H9 (cell line): ENCODE results near the gene SPNS3. TPM values are rescaled to one million over a fixed set of nuclear protein-coding genes. Genes with fewer than 3 reads are reported as not detected.

Source experiments
- DNase-seq: peaks from one replicate; pipeline ENCODE4 v3.0.0-alpha.2; 2017
- H2AFZ ChIP-seq: one replicate; pipeline ENCODE4 v1.6.1; 2013; ENCODE audit warnings: mild to moderate bottlenecking, low read length, control low read depth, moderate library complexity
- H2AK5ac ChIP-seq: 2 replicates; pipeline ENCODE4 v1.6.1; 2013; ENCODE audit warnings: low read length, control low read depth, mixed read lengths; ENCODE audit not compliant: insufficient read length
- H2BK120ac ChIP-seq: one replicate; pipeline ENCODE4 v1.6.1; 2013; ENCODE audit warnings: low read depth, mild to moderate bottlenecking, low read length, control low read depth, inconsistent platforms; ENCODE audit not compliant: poor library complexity, severe bottlenecking
- H2BK12ac ChIP-seq: 2 replicates; pipeline ENCODE4 v1.6.1; 2013; ENCODE audit warnings: low read length, control low read depth, mixed read lengths, low read depth; ENCODE audit not compliant: insufficient read length
- H2BK15ac ChIP-seq: 2 replicates; pipeline ENCODE4 v1.6.1; 2013; ENCODE audit warnings: low read depth, low read length, control low read depth
- H2BK20ac ChIP-seq: one replicate; pipeline ENCODE4 v1.6.1; 2013; ENCODE audit warnings: low read depth, mild to moderate bottlenecking, low read length, control low read depth, inconsistent platforms; ENCODE audit not compliant: poor library complexity, severe bottlenecking
- H2BK5ac ChIP-seq: 2 replicates; pipeline ENCODE4 v1.6.1; 2013; ENCODE audit warnings: low read length, control low read depth, mixed read lengths; ENCODE audit not compliant: insufficient read length
- H3K14ac ChIP-seq: 2 replicates; pipeline ENCODE4 v1.6.1; 2013; ENCODE audit warnings: low read length, control low read depth; ENCODE audit not compliant: insufficient read depth
- H3K18ac ChIP-seq: 2 replicates; pipeline ENCODE4 v1.6.1; 2013; ENCODE audit warnings: low read depth, mild to moderate bottlenecking, mixed read lengths, low read length, control low read depth; ENCODE audit not compliant: insufficient read length
- H3K23ac ChIP-seq: 2 replicates; pipeline ENCODE4 v1.6.1; 2013; ENCODE audit warnings: low read length, control low read depth, mixed read lengths, low read depth; ENCODE audit not compliant: insufficient read length
- H3K23me2 ChIP-seq: 2 replicates; pipeline ENCODE4 v1.6.1; 2013; ENCODE audit warnings: low read depth, mild to moderate bottlenecking, mixed read lengths, low read length, control low read depth; ENCODE audit not compliant: insufficient read length, poor library complexity, severe bottlenecking
- H3K27ac ChIP-seq: 2 replicates; pipeline ENCODE4 v1.5.1; 2013; ENCODE audit warnings: low read length, control low read depth, mixed read lengths, low read depth; ENCODE audit not compliant: insufficient read length
- H3K27me3 ChIP-seq: 2 replicates; pipeline ENCODE4 v1.6.1; 2013; ENCODE audit warnings: low read length, control low read depth, inconsistent platforms; ENCODE audit not compliant: insufficient read depth
- H3K4ac ChIP-seq: 2 replicates; pipeline ENCODE4 v1.6.1; 2013; ENCODE audit warnings: low read depth, mild to moderate bottlenecking, control low read depth, inconsistent platforms, low read length, moderate library complexity
- H3K4me1 ChIP-seq: 2 replicates; pipeline ENCODE4 v1.6.1; 2013; ENCODE audit warnings: low read length, control low read depth, inconsistent platforms; ENCODE audit not compliant: insufficient read depth
- H3K4me2 ChIP-seq: 2 replicates; pipeline ENCODE4 v1.6.1; 2013; ENCODE audit warnings: low read length, control low read depth, mixed read lengths; ENCODE audit not compliant: insufficient read length, insufficient read depth
- H3K56ac ChIP-seq: 2 replicates; pipeline ENCODE4 v1.6.1; 2013; ENCODE audit warnings: low read depth, mild to moderate bottlenecking, mixed read lengths, low read length, control low read depth; ENCODE audit not compliant: insufficient read length
- H3K79me1 ChIP-seq: 2 replicates; pipeline ENCODE4 v1.6.1; 2013; ENCODE audit warnings: low read depth, mild to moderate bottlenecking, moderate library complexity, low read length, control low read depth, inconsistent platforms; ENCODE audit not compliant: insufficient read depth, poor library complexity, severe bottlenecking
- H3K79me2 ChIP-seq: 2 replicates; pipeline ENCODE4 v1.6.1; 2013; ENCODE audit warnings: low read length, control low read depth, inconsistent platforms; ENCODE audit not compliant: insufficient read depth
- H3K9ac ChIP-seq: 2 replicates; pipeline ENCODE4 v1.6.1; 2013; ENCODE audit warnings: low read length, control low read depth, mixed read lengths; ENCODE audit not compliant: insufficient read length; ENCODE audit errors: extremely low read depth
- H3K9me3 ChIP-seq: one replicate; pipeline ENCODE4 v1.6.1; 2013; ENCODE audit warnings: low read depth, low read length, inconsistent platforms; ENCODE audit not compliant: control insufficient read depth
- H3T11ph ChIP-seq: one replicate; pipeline ENCODE4 v1.6.1; 2013; ENCODE audit warnings: mild to moderate bottlenecking, low read length, control low read depth, inconsistent platforms
- H4K20me1 ChIP-seq: one replicate; pipeline ENCODE4 v1.6.1; 2013; ENCODE audit not compliant: control insufficient read depth, insufficient read length, insufficient read depth
- H4K5ac ChIP-seq: 2 replicates; pipeline ENCODE4 v1.6.1; 2013; ENCODE audit warnings: low read depth, mild to moderate bottlenecking, mixed read lengths, low read length, control low read depth; ENCODE audit not compliant: insufficient read length
- H4K8ac ChIP-seq: replicated peaks from 2 replicates; pipeline ENCODE4 v1.6.1; 2013; ENCODE audit warnings: low read length, control low read depth, mixed read lengths, low read depth; ENCODE audit not compliant: insufficient read length
- H4K91ac ChIP-seq: 2 replicates; pipeline ENCODE4 v1.6.1; 2013; ENCODE audit warnings: low read depth, mild to moderate bottlenecking, moderate library complexity, mixed read lengths, low read length, control low read depth; ENCODE audit not compliant: insufficient read length
- H3K27ac Mint-ChIP-seq, 3 experiments: 2 replicates in 2 of 3; 3 replicates in 1 of 3; pipeline ENCODE4 v1.8.0; 2020 to 2021; ENCODE audit warnings: mixed read lengths in 3 of 3, mild to moderate bottlenecking in 1 of 3, moderate library complexity in 1 of 3
- H3K27me3 Mint-ChIP-seq: 2 replicates; pipeline ENCODE4 v1.8.0; 2021; ENCODE audit warnings: low read depth, mild to moderate bottlenecking, moderate library complexity, mixed read lengths
- H3K36me3 Mint-ChIP-seq, 3 experiments: 2 replicates in 2 of 3; 3 replicates in 1 of 3; pipeline ENCODE4 v1.8.0; 2020 to 2021; ENCODE audit warnings: low read depth in 3 of 3, mixed read lengths in 3 of 3; ENCODE audit not compliant: insufficient read depth in 1 of 3
- H3K4me1 Mint-ChIP-seq, 2 experiments: 2 replicates each; pipeline ENCODE4 v1.8.0; 2020; ENCODE audit warnings: mixed read lengths in 2 of 2
- H3K4me3 Mint-ChIP-seq, 2 experiments: 2 replicates in 1 of 2; 3 replicates in 1 of 2; pipeline ENCODE4 v1.8.0; 2020 to 2021; ENCODE audit warnings: mild to moderate bottlenecking in 2 of 2, mixed read lengths in 2 of 2, moderate library complexity in 1 of 2
- H3K9me3 Mint-ChIP-seq, 2 experiments: 2 replicates in 1 of 2; 3 replicates in 1 of 2; pipeline ENCODE4 v1.8.0; 2020; ENCODE audit warnings: mild to moderate bottlenecking in 2 of 2, mixed read lengths in 2 of 2, moderate library complexity in 1 of 2
- WGBS: extraction: QIAGEN DNeasy Blood & Tissue Kit; methylation state at CpG from one replicate; pipeline ENCODE4 v1.1.7; 2013; ENCODE audit warnings: missing lambda C conversion rate, low lambda C conversion rate, mixed read lengths; ENCODE audit not compliant: insufficient read length; ENCODE audit errors: extremely low coverage; 5-methylcytosine and 5-hydroxymethylcytosine counted together
- total RNA-seq: library from RNA; stranded (reverse); gene quantifications from 2 replicates; pipeline ENCODE4 v1.2.1, GENCODE V29; 2021
- TF ChIP-seq, protein P1 (sequence below): fragments of 200-600 bp; sonication (generic); conservative IDR thresholded peaks from 3 replicates; pipeline ENCODE4 v1.8.0; 2021; ENCODE audit warnings: antibody characterized with exemption, mild to moderate bottlenecking

Gene SPNS3
- total RNA-seq, 1 experiment from 2014 or later = not detected

DNA sequence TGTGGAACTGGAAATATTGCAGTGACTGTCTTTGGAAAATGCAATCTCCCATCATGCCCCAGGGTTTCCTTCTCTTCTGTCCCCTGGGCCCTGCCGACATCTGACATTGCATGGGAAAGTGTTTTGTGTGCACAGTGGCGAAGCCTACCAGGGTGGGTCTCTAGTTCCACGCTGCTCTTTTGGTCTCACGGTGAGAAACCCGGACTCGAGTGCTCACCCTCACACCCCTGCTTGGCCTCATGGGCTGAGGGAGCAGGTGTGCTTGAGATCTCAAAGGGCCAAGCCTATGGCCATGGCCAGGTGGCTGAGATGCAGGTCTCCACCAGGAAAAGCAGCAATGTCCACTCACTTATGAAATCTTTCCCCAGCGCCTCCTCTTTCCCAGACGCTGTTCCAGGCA lies 32.0 kb downstream of the SPNS3 start:
- Histone ChIP-seq H4K8ac (no peak overlapping the region), H2BK5ac (no peak overlapping the region), H2BK15ac (no peak overlapping the region), H3K4ac (no peak overlapping the region), H4K5ac (no peak overlapping the region), H3T11ph (no peak overlapping the region), H3K79me1 (no peaks in the 10 kb centered on the region), H2AK5ac (no peak overlapping the region), H4K91ac (no peak overlapping the region), H3K14ac (no peak overlapping the region), H3K18ac (no peak overlapping the region), H3K27me3 (no peaks in the 10 kb centered on the region), H3K9ac (no peak overlapping the region), H3K9me3 (no peaks in the 10 kb centered on the region), H2BK12ac (no peak overlapping the region), H3K4me2 (no peak overlapping the region), H3K56ac (no peak overlapping the region), H2BK20ac (no peak overlapping the region), H3K27ac (no peak overlapping the region), H3K23ac (no peak overlapping the region), H3K23me2 (no peaks in the 10 kb centered on the region), H2AFZ (no peak overlapping the region), H3K79me2 (no peaks in the 10 kb centered on the region), H4K20me1 (no peaks in the 10 kb centered on the region), H3K4me1 (no peaks in the 10 kb centered on the region), H2BK120ac (no peak overlapping the region)
- TF ChIP-seq, protein P1, sequence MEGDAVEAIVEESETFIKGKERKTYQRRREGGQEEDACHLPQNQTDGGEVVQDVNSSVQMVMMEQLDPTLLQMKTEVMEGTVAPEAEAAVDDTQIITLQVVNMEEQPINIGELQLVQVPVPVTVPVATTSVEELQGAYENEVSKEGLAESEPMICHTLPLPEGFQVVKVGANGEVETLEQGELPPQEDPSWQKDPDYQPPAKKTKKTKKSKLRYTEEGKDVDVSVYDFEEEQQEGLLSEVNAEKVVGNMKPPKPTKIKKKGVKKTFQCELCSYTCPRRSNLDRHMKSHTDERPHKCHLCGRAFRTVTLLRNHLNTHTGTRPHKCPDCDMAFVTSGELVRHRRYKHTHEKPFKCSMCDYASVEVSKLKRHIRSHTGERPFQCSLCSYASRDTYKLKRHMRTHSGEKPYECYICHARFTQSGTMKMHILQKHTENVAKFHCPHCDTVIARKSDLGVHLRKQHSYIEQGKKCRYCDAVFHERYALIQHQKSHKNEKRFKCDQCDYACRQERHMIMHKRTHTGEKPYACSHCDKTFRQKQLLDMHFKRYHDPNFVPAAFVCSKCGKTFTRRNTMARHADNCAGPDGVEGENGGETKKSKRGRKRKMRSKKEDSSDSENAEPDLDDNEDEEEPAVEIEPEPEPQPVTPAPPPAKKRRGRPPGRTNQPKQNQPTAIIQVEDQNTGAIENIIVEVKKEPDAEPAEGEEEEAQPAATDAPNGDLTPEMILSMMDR = no peak
- Mint-ChIP-seq H3K4me1 (no peaks in the 10 kb centered on the region), H3K36me3 (no peaks in the 10 kb centered on the region), H3K27ac (no peak overlapping the region), H3K9me3 (peaks cover 3 to 6% of the 10 kb centered on the region in 2 experiments; a peak in 3 of 5 replicates), H3K27me3 (peaks cover 7% of the 10 kb centered on the region), H3K4me3 (no peak overlapping the region)
- WGBS = no CpG with 5 or more reads among the region's 8 CpGs
- no peak for DNase-seq
